NCI-H2107 treated with DMSO at 0.1 percent for 48 hours (cell line): Measurements from ENCODE around the gene PTTG2.
"Not testable (repeated sequence)": the region's sequence is repeated elsewhere in the genome, so short reads cannot be mapped to it uniquely, and the experiment has no call there.

ENCODE experiments used
- DNase-seq: peaks from one replicate; lab custom pipeline; 2025; ENCODE audit not compliant: unreplicated experiment; lab: John Stamatoyannopoulos, UW

PTTG2 gene

GRCh38 chr4:37953620-37954293 is 6.4 kb upstream of the PTTG2 start:
- DNase-seq, result no peak

- no peak for DNase-seq
Observed at GRCh38 chr4:37956941-37957340, 3.3 kb upstream of the PTTG2 start.

GRCh38 chr4:37958932-37959331 is 1.3 kb upstream of the PTTG2 start:
- DNase-seq, result no peak

GRCh38 chr4:37960679-37961450 is 667 bp downstream of the PTTG2 start:
- no peak for DNase-seq

GRCh38 chr4:37964734-37965457 is 4.7 kb downstream of the PTTG2 start:
- DNase-seq, result no peak

GRCh38 chr4:37966044-37966443 is 5.8 kb downstream of the PTTG2 start:
- no peak for DNase-seq

GRCh38 chr4:37967736-37968135 is 7.5 kb downstream of the PTTG2 start:
- no peak for DNase-seq

GRCh38 chr4:37968747-37969146 is 8.5 kb downstream of the PTTG2 start:
- no peak for DNase-seq

- DNase-seq, result no peak
Observed at GRCh38 chr4:37970702-37971101, 10.5 kb downstream of the PTTG2 start.

- DNase-seq, result no peak
Observed at GRCh38 chr4:37971202-37971601, 11.0 kb downstream of the PTTG2 start.

GRCh38 chr4:37973441-37973840 is 13.2 kb downstream of the PTTG2 start:
- DNase-seq, result no peak

GRCh38 chr4:37975321-37975822 is 15.2 kb downstream of the PTTG2 start:
- DNase-seq, result not testable (repeated sequence)

GRCh38 chr4:37976507-37976906 is 16.3 kb downstream of the PTTG2 start:
- no peak for DNase-seq

- DNase-seq, result no peak
Observed at GRCh38 chr4:37976991-37977470, 16.8 kb downstream of the PTTG2 start.

GRCh38 chr4:37977471-37978247 is 17.5 kb downstream of the PTTG2 start:
- no peak for DNase-seq

GRCh38 chr4:37978248-37978924 is 18.2 kb downstream of the PTTG2 start:
- DNase-seq, result no peak

- no peak for DNase-seq
Observed at GRCh38 chr4:37980246-37980645, 20.0 kb downstream of the PTTG2 start.

- no peak for DNase-seq
Observed at GRCh38 chr4:37981425-37981824, 21.2 kb downstream of the PTTG2 start.

GRCh38 chr4:37981844-37982720 is 21.9 kb downstream of the PTTG2 start:
- DNase-seq, result no peak
